Heart right ventricle (tissue), 16 donors: ENCODE data around the gene AKIP1. TPM values are rescaled to one million over a fixed set of nuclear protein-coding genes. Genes with fewer than 3 reads are reported as not detected.

Experiments used
- ATAC-seq, 8 donors: fragments of 200-7000 bp; cut with Tn5 transposase; one replicate each; pipeline ENCODE4 v1.9.1; 2020; ENCODE audit warnings: mild to moderate bottlenecking in 8 of 8, moderate library complexity in 8 of 8, moderate number of reproducible peaks in 1 of 8
- DNase-seq, 2 donors: peaks; one replicate each; pipeline ENCODE4 v3.0.0-alpha.2; 2020
- H3K27ac ChIP-seq, 10 donors: fragments of 200-600 bp; sonication (generic) in 2 of 10; one replicate each; pipeline versions ENCODE4 v1.5.0 to v1.8.0; 2020 to 2022; ENCODE audit warnings: mild to moderate bottlenecking in 3 of 10
- H3K27me3 ChIP-seq, 7 donors: fragments of 200-600 bp; one replicate each; pipeline ENCODE4 v1.8.0; 2021 to 2022; ENCODE audit warnings: mild to moderate bottlenecking in 2 of 7
- H3K36me3 ChIP-seq, 9 donors: fragments of 200-600 bp; sonication (generic) in 1 of 9; one replicate each; pipeline versions ENCODE4 v1.5.0 to v1.8.0; 2020 to 2022; ENCODE audit warnings: mild to moderate bottlenecking in 2 of 9
- H3K4me1 ChIP-seq, 9 donors: fragments of 200-600 bp; sonication (generic) in 1 of 9; one replicate each; pipeline versions ENCODE4 v1.5.0 to v1.8.0; 2020 to 2022; ENCODE audit warnings: mild to moderate bottlenecking in 4 of 9
- H3K4me3 ChIP-seq, 10 donors: fragments of 200-600 bp; sonication (generic) in 2 of 10; one replicate each; pipeline versions ENCODE4 v1.5.0 to v1.8.0; 2020 to 2022; ENCODE audit warnings: mild to moderate bottlenecking in 7 of 10, moderate library complexity in 2 of 10
- H3K9me3 ChIP-seq, 11 donors: fragments of 200-600 bp in 10 of 11; sonication (generic) in 2 of 11; one replicate each; pipeline versions ENCODE4 v1.5.0 to v1.8.0; 2013 to 2022; ENCODE audit warnings: mild to moderate bottlenecking in 2 of 11, control low read depth in 1 of 11, moderate library complexity in 1 of 11
- CTCF ChIP-seq, 9 donors: fragments of 200-600 bp; sonication (generic) in 2 of 9; IDR thresholded peaks; one replicate each; pipeline versions ENCODE4 v1.5.0 to v1.8.0; 2021 to 2022; ENCODE audit warnings: antibody characterized with exemption in 9 of 9, mild to moderate bottlenecking in 5 of 9, moderate library complexity in 1 of 9
- WGBS, 2 donors: extraction: QIAGEN DNeasy Blood & Tissue Kit; methylation state at CpG; one replicate each; pipeline ENCODE4 v1.1.7; 2013; ENCODE audit warnings: inconsistent platforms in 1 of 2; 5-methylcytosine and 5-hydroxymethylcytosine counted together
- intact Hi-C, 10 donors: fragments of 100-400 bp; cut with DNase I; formaldehyde crosslinking; loops; one replicate each; pipeline versions ENCODE4 v1.11.1 to v1.14.2; 2022
- polyA plus RNA-seq, 2 donors: library from polyadenylated mRNA; stranded (reverse); fragments of 200-250 nt; gene quantifications; one replicate each; pipeline ENCODE4 v1.2.3, GENCODE V29; 2013
- total RNA-seq, 10 donors: library from RNA; stranded (reverse); fragmentation: NEBNext Ultra II Directional in 3 of 10; extraction: Animal tissue kit (Norgen Biotek cat#: 25700) in 3 of 10; gene quantifications; one replicate each; pipeline versions ENCODE4 v1.2.1 to v1.2.4, GENCODE V29; 2021 to 2023
- donor health status: Arrhythmogenic right ventricular cardiomyopathy.
- donor health status: ischemic (EF 13 %, LVEDD 7.1; RV severe dilation, severe dysfunction).
- donor health status: healthy with polysubstance abuse.
- donor health status: DM: no; HTN: yes; CAD: no.
- donor health status: DM: no; HTN: no; CAD: no.
- donor health status: ischemic (EF 25% LVEDD 6.9; RV normal size, moderate dysfunction).
- donor health status: ischemic (EF 25% LVEDD 5.7; RV mildly dilated, moderate dysfunction).
- donor health status: healthy.
- donor health status: DM: yes; HTN: yes; CAD: no.
- donor health status: Ischemic cardiomyopathy.
- donor health status: ischemic (EF 35%, LVEDD 5.7; RV mildly dilated, moderate dysfunction).
- donor health status: nonischemic (EF 11% LVEDD 7.7; RV severe dilation, severe dysfunction).
- donor health status: DM: yes; HTN: yes; CAD: no.
- donor health status: PGD.
- donor health status: ischemic (EF 29% LVEDD 5.4; RV normal size, mild dysfunction).
- donor health status: nonischemic (EF 23%, LVEDD 6.1; RV moderate dilation, normal function).

Gene AKIP1
- total and polyA plus RNA-seq, 12 donors = 11.1 to 29.3 (median 25.2) TPM

- TF ChIP-seq CTCF (IDR thresholded peaks at IDR 0.05) = no peak
- Histone ChIP-seq H3K27me3 (no peaks in the 10 kb centered on the region), H3K9me3 (no peaks in the 10 kb centered on the region), H3K4me1 (no peaks in the 10 kb centered on the region), H3K27ac (peak overlapping the region in 1 of 10 donors; percentile 31), H3K36me3 (peaks cover 0 to 3% (median 0%) of the 10 kb centered on the region in 9 donors), H3K4me3 (no peak overlapping the region)
- DNase-seq (no peak), ATAC-seq (peak in 2 of 8 donors; percentile 14 to 20)
- 53 to 64% methylated on average over 8 of the region's 8 CpGs for WGBS, 2 donors
- intact Hi-C loops = no loop called here
These were observed 30.5 kb downstream of the AKIP1 start for GRCh38 chr11:8941341-8942103.

- Histone ChIP-seq H3K9me3 (no peaks in the 10 kb centered on the region), H3K27ac (peak within 1 kb of the TSS in 1 of 10 donors; percentile 31), H3K4me1 (no peaks in the 10 kb centered on the region), H3K27me3 (no peaks in the 10 kb centered on the region), H3K36me3 (peaks cover 0 to 14% (median 6%) of the 10 kb centered on the region in 9 donors), H3K4me3 (no peak within 1 kb of the TSS)
- WGBS, 2 donors = 71 to 79% methylated on average over 5 of the region's 5 CpGs
- ATAC-seq (no peak), DNase-seq (no peak)
- no peak for TF ChIP-seq CTCF (IDR thresholded peaks at IDR 0.05)
- intact Hi-C loops = no loop called here
These were observed 31.6 kb downstream of the AKIP1 start, which contains the start of gene ASCL3 for GRCh38 chr11:8942518-8943066. TSS of gene ASCL3 (minus strand) at chr11:8943016. CDS start at chr11:8938161, 4,855 bp downstream.

GRCh38 chr11:8947230-8947943, 36.4 kb downstream of the AKIP1 start:
- no peak for TF ChIP-seq CTCF (IDR thresholded peaks at IDR 0.05)
- DNase-seq (no peak), ATAC-seq (no peak)
- WGBS, 2 donors = 76 to 79% methylated on average over 4 of the region's 4 CpGs
- Histone ChIP-seq H3K9me3 (no peaks in the 10 kb centered on the region), H3K27me3 (no peaks in the 10 kb centered on the region), H3K4me1 (no peaks in the 10 kb centered on the region), H3K4me3 (no peak overlapping the region), H3K27ac (no peak overlapping the region), H3K36me3 (peaks cover 0 to 61% (median 19%) of the 10 kb centered on the region in 9 donors)
- intact Hi-C loops = no loop called here

GRCh38 chr11:8948886-8949285, 37.9 kb downstream of the AKIP1 start:
- intact Hi-C loops = no loop called here
- no peak overlapping the region for H3K27ac ChIP-seq
- no peak for TF ChIP-seq CTCF (IDR thresholded peaks at IDR 0.05)
- no peaks in the 10 kb centered on the region for H3K4me1 ChIP-seq
- no peak for DNase-seq
- no peaks in the 10 kb centered on the region for H3K27me3 ChIP-seq
- peaks cover 0 to 76% (median 33%) of the 10 kb centered on the region in 9 donors for H3K36me3 ChIP-seq
- H3K4me3 ChIP-seq = no peak overlapping the region
- ATAC-seq = no peak
- WGBS, 2 donors = 59 to 68% methylated on average over 3 of the region's 3 CpGs
- H3K9me3 ChIP-seq = no peaks in the 10 kb centered on the region
